ENCODE data around the gene BLOC1S5. TPM values are rescaled to one million over a fixed set of nuclear protein-coding genes. Genes with fewer than 3 reads are reported as not detected.

Gene BLOC1S5
- total and polyA plus RNA-seq, 9 of the 15 experiments (the other 6 are each of a cell fraction or from before 2014, with no cell fraction given) = 8.5 to 41.0 (median 27.7) TPM

- TF ChIP-seq AFF1 (IDR thresholded peaks at IDR 0.05; ENCODE audit: low read depth in 1 of 2, partially characterized antibody in 2 of 2) = no peak
- no peak for TF ChIP-seq CLOCK (CRISPR knock-in tag; IDR thresholded peaks at IDR 0.05; ENCODE audit: borderline replicate concordance)
- peak; percentile 98 for TF ChIP-seq ZBTB12 (CRISPR knock-in tag; IDR thresholded peaks at IDR 0.05)
- TF ChIP-seq KHSRP (IDR thresholded peaks at IDR 0.05) = 0 out of 2 replicates have a peak, but pooled peaks have one; percentile 71
- peak in 1 of 2 experiments; percentile 65; a peak in 1 of 4 replicates for TF ChIP-seq CSDE1 (IDR thresholded peaks at IDR 0.05)
- peak; percentile 74 for TF ChIP-seq CHD4 (IDR thresholded peaks at IDR 0.05; ENCODE audit: insufficient read depth, insufficient replicate concordance, low read depth, low read length, poor library complexity, severe bottlenecking)
- TF ChIP-seq REST (IDR thresholded peaks at IDR 0.05; ENCODE audit: borderline replicate concordance) = no peak; the same call in 1 of the 2 replicates
- peak; percentile 48 for TF ChIP-seq REST (CRISPR knock-in tag; IDR thresholded peaks at IDR 0.05; ENCODE audit: low read depth)
- peak; percentile 2; the same call in 1 of the 2 replicates for TF ChIP-seq MAFK (IDR thresholded peaks at IDR 0.05; ENCODE audit: low read length)
Observed at GRCh38 chr6:8063761-8064637, at the start of gene BLOC1S5 (continued).
